ENCODE measurements around the gene DSN1. TPM values are rescaled to one million over a fixed set of nuclear protein-coding genes. Genes with fewer than 3 reads are reported as not detected.

Gene DSN1
- total RNA-seq, 6 experiments from 2014 or later: 8.6 to 15.7 (median 14.0) TPM

DNA sequence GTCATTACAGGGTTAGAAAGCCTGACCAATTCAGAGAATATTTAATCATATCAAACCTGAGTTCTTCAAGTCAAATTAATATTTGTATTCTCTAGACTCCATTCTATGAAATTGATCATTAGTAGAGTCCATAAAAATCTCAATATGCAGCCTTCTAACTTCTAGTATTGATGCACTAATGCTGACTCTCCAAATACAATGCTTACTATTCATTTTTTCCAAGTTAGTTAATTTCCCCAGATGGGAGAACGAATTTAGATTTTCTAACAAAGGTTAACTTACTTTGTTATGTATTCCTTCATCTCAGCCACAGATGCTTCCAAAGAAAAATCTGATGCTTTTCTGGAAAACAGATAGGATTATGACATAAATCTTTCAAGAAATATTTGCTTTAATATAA lies 15.3 kb downstream of the DSN1 start:
- H3K36me3 Mint-ChIP-seq (ENCODE audit: low read depth): peaks cover 7% of the 10 kb centered on the region
- peaks cover 16% of the 10 kb centered on the region for H3K4me1 Mint-ChIP-seq (ENCODE audit: low read depth)
- TF ChIP-seq, protein P1, sequence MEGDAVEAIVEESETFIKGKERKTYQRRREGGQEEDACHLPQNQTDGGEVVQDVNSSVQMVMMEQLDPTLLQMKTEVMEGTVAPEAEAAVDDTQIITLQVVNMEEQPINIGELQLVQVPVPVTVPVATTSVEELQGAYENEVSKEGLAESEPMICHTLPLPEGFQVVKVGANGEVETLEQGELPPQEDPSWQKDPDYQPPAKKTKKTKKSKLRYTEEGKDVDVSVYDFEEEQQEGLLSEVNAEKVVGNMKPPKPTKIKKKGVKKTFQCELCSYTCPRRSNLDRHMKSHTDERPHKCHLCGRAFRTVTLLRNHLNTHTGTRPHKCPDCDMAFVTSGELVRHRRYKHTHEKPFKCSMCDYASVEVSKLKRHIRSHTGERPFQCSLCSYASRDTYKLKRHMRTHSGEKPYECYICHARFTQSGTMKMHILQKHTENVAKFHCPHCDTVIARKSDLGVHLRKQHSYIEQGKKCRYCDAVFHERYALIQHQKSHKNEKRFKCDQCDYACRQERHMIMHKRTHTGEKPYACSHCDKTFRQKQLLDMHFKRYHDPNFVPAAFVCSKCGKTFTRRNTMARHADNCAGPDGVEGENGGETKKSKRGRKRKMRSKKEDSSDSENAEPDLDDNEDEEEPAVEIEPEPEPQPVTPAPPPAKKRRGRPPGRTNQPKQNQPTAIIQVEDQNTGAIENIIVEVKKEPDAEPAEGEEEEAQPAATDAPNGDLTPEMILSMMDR (IDR thresholded peaks at IDR 0.05): no peak
- no peak for DNase-seq
- H3K27me3 Mint-ChIP-seq (ENCODE audit: insufficient read depth): no peaks in the 10 kb centered on the region; the same call in none of the 2 replicates
- no peak overlapping the region for H3K4me3 Mint-ChIP-seq
- no peak overlapping the region for H3K27ac Mint-ChIP-seq
- no peaks in the 10 kb centered on the region for H3K9me3 Mint-ChIP-seq

DNA sequence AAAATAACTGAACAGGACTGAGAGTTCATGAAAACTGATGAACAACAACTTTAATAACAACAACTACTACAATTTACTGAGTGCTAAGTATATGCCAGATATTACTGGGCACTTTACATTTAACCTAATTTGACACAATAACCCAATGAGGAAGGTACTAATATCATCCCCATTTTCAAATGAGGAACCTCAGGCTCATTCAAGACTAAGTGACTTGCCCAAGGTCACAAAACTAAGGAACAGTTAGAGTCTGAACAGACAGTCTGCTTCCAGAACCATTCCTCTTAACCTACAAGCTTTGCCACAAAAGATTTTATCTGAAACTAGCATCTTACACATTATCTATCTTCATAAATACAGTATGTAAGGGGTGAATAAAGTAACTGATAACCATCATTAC lies 17.1 kb downstream of the DSN1 start:
- TF ChIP-seq, protein P1 (IDR thresholded peaks at IDR 0.05): no peak
- Mint-ChIP-seq H3K36me3 (ENCODE audit: low read depth) (peaks cover 7% of the 10 kb centered on the region), H3K4me3 (no peak overlapping the region), H3K27ac (no peak overlapping the region), H3K4me1 (ENCODE audit: low read depth) (peaks cover 16% of the 10 kb centered on the region), H3K9me3 (no peaks in the 10 kb centered on the region), H3K27me3 (ENCODE audit: insufficient read depth) (no peaks in the 10 kb centered on the region; the same call in none of the 2 replicates)
- DNase-seq: no peak

DNA sequence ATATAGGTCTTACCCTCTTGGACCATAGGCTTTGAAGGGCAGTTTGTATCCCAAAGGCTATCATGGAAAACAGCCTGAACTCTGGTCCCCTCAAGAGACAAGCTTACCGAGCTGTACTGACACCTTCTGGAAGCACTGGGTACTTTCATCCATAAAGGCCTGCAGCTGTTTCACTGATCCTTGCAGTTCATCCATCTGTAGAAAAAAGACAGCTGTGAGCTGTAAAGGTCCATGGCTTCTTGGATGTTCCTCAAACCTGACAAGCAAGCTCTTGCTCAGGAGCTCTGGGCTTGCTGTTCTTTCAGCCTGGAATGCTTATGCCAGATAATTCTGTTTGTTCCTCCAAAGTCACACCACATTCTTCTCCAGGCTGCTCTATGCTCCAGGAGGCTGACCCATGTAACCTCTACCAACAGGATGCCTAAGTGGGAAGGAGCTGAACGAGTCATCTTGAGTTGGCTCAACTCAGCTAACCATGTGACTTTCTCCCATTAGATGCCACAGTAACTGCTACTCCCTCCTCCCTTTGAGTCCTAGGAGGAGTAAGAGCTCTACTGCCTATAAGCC lies 18.8 kb downstream of the DSN1 start:
- H3K27ac Mint-ChIP-seq: peak overlapping the region; percentile 73

DNA sequence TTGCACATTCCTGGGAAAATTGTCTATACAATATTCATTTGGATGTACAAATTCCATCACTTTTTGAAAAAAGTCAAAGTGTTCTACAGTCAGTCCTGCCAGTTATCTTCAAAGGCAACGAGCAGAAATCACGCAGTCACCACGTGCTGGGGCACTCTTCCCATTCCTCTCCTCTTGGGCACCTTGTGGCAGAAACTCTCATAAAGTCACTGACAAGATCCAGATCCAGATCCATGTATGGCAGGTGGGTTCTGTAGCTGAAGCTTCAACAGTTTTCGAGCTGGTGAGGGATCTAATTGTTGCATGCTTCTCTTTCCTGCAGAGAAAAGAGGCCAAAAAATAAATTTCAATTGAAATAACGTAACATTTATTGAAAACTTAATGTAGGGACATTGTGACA lies 21.0 kb downstream of the DSN1 start:
- no peak overlapping the region for H3K27ac Mint-ChIP-seq
- TF ChIP-seq, protein P1 (IDR thresholded peaks at IDR 0.05): no peak
- no peaks in the 10 kb centered on the region; the same call in 1 of the 2 replicates for H3K27me3 Mint-ChIP-seq (ENCODE audit: insufficient read depth)
- H3K36me3 Mint-ChIP-seq (ENCODE audit: low read depth): peaks cover 7% of the 10 kb centered on the region
- H3K4me1 Mint-ChIP-seq (ENCODE audit: low read depth): peaks cover 16% of the 10 kb centered on the region
- H3K4me3 Mint-ChIP-seq: no peak overlapping the region
- no peaks in the 10 kb centered on the region for H3K9me3 Mint-ChIP-seq
- no peak for DNase-seq

More for the DNA sequence above, 18.8 kb downstream of the DSN1 start:
- peak; percentile 77 for DNase-seq
- peaks cover 16% of the 10 kb centered on the region for H3K4me1 Mint-ChIP-seq (ENCODE audit: low read depth)
- H3K9me3 Mint-ChIP-seq: no peaks in the 10 kb centered on the region
- H3K4me3 Mint-ChIP-seq: no peak overlapping the region; the same call in 1 of the 2 replicates
- H3K36me3 Mint-ChIP-seq (ENCODE audit: low read depth): peaks cover 10% of the 10 kb centered on the region
- TF ChIP-seq, protein P1 (IDR thresholded peaks at IDR 0.05): peak; percentile 85
- no peaks in the 10 kb centered on the region; the same call in 1 of the 2 replicates for H3K27me3 Mint-ChIP-seq (ENCODE audit: insufficient read depth)

DNA sequence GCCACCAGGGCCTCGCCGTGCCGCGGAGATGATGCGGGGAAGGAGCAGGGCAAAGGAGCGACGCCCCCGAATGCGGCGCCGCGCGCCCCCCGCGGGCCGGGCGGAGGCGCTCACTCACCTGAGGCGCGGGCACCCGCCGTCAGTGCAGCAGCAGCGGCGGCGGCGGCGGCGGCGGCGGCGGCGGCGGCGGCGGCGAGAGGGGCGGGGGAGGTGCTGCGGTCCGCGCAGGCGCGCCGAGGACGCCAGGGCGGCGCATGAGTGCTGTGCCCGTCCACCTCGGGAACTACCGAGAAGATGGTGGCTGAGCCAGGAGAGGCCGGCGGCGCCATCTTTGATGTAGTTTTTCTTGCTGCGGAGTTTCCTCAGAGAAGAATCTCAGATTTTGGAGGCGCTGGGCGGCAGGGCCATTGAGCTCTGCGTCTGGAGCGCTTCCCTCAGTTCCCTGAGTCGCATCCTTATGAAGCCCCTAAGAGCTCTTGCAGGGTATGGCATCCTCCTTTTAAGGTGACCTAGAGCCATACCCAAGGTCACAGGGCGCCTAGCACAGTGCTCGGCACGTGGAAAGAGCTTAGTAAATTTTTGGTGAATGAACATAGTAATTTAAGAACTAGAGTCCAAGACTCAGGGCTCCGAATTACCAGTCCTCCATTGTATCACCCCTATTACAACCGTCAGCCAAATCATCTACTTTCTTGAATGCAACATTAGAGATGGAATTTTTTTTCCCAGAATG lies 27.5 kb downstream of the DSN1 start, which contains the start of gene NDRG3:
TSS of gene NDRG3 (minus strand) at position 164 of the 733 bp plus-strand sequence. CDS start 24,355 bp downstream, outside the sequence.
- H3K9me3 Mint-ChIP-seq: no peaks in the 10 kb centered on the region
- peaks cover 24% of the 10 kb centered on the region for H3K4me1 Mint-ChIP-seq (ENCODE audit: low read depth)
- peak within 1 kb of the TSS; percentile 90 for H3K4me3 Mint-ChIP-seq
- no peaks in the 10 kb centered on the region for H3K27me3 Mint-ChIP-seq (ENCODE audit: insufficient read depth)
- H3K36me3 Mint-ChIP-seq (ENCODE audit: low read depth): 0 out of 2 replicates have a peak, but pooled peaks cover 4% of the 10 kb centered on the region
- TF ChIP-seq, protein P1 (IDR thresholded peaks at IDR 0.05): peak; percentile 14
- peak; percentile 90 for DNase-seq
- H3K27ac Mint-ChIP-seq: peak within 1 kb of the TSS; percentile 87
